Measurements from ENCODE around the gene PACC1.

DNA sequence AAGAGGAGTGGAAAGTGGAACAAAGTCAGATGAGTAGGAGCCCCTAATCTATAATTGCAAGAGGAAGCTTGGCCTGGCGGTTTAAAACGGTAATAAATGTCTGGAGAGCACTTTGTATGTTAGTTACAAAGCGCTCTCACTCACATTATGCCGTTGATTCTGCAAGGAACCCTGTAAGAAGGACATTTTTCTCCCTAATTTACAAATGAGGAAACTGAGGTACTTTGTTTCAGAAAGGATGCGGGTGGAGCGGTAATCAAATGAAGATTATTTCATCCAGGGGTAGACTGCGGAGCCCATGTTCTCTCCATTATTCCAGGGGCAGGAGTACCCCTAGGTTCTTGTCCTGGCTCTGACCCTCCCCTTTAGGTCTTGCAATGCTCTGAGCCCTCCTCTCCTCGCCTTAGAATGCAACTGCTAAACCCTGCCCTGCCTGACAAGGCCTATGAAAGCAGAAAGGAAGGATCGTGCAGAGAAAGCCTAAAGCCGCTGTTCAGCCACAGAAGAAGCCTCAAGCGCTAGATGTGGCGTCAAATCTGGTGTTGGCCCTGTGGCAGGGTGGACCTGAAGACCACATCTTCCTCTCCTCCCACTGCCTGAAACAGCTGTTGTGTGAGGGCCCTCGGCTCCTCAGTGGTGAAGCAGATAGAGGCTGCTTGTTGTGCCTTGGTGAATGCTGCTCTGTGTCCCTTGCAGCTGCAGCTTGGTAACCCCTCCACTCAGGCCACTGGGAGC is 588 bp upstream of the PACC1 start:
- TF ChIP-seq, protein P1, sequence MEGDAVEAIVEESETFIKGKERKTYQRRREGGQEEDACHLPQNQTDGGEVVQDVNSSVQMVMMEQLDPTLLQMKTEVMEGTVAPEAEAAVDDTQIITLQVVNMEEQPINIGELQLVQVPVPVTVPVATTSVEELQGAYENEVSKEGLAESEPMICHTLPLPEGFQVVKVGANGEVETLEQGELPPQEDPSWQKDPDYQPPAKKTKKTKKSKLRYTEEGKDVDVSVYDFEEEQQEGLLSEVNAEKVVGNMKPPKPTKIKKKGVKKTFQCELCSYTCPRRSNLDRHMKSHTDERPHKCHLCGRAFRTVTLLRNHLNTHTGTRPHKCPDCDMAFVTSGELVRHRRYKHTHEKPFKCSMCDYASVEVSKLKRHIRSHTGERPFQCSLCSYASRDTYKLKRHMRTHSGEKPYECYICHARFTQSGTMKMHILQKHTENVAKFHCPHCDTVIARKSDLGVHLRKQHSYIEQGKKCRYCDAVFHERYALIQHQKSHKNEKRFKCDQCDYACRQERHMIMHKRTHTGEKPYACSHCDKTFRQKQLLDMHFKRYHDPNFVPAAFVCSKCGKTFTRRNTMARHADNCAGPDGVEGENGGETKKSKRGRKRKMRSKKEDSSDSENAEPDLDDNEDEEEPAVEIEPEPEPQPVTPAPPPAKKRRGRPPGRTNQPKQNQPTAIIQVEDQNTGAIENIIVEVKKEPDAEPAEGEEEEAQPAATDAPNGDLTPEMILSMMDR (IDR thresholded peaks at IDR 0.05; ENCODE audit: insufficient read depth, low read length), result no peak
- TF ChIP-seq GABPA (IDR thresholded peaks at IDR 0.05; ENCODE audit: low read depth), result no peak
